Measurements from ENCODE around the gene ICAM4.

ICAM4 gene

GRCh38 chr19:10283301-10284064 lies 3.3 kb upstream of the ICAM4 start:
- TF ChIP-seq CTCF (IDR thresholded peaks at IDR 0.05) = no peak

- no peak for TF ChIP-seq CTCF (IDR thresholded peaks at IDR 0.05)
These were observed 2.4 kb upstream of the ICAM4 start for GRCh38 chr19:10284065-10284959.

- no peak for TF ChIP-seq CTCF (IDR thresholded peaks at IDR 0.05)
These were observed 1.8 kb upstream of the ICAM4 start for GRCh38 chr19:10284960-10285278.

- TF ChIP-seq CTCF (IDR thresholded peaks at IDR 0.05) = no peak
These were observed 1.4 kb upstream of the ICAM4 start for GRCh38 chr19:10285393-10285792.

GRCh38 chr19:10288662-10289166 lies 2.0 kb downstream of the ICAM4 start:
- TF ChIP-seq CTCF (IDR thresholded peaks at IDR 0.05) = no peak

GRCh38 chr19:10289167-10289835 lies 2.5 kb downstream of the ICAM4 start:
- no peak for TF ChIP-seq CTCF (IDR thresholded peaks at IDR 0.05)

GRCh38 chr19:10289836-10290356 lies 3.1 kb downstream of the ICAM4 start, which contains the start of gene ICAM5:
TSS of gene ICAM5 (plus strand) at chr19:10289952. CDS start at chr19:10290044, 92 bp downstream.
- TF ChIP-seq CTCF (IDR thresholded peaks at IDR 0.05) = no peak
